HepG2 (cell line): ENCODE data around the gene DNPH1. TPM values are rescaled to one million over a fixed set of nuclear protein-coding genes. Genes with fewer than 3 reads are reported as not detected.
A peak's percentile ranks its signal among the peaks of the same experiment; 100 is the strongest.

Source experiments
- AHDC1 ChIP-seq: sonication (generic); formaldehyde crosslinking; IDR thresholded peaks from 2 replicates; pipeline ENCODE4 v1.5.1; 2020; ENCODE audit warnings: mild to moderate bottlenecking, missing genetic modification reagents, borderline replicate concordance
- CREBL2 ChIP-seq: sonication (generic); formaldehyde crosslinking; IDR thresholded peaks from 2 replicates; pipeline ENCODE4 v1.8.1; 2023; ENCODE audit warnings: missing genetic modification reagents, mild to moderate bottlenecking, borderline replicate concordance
- DNMT1 ChIP-seq: sonication (generic); formaldehyde crosslinking; IDR thresholded peaks from 2 replicates; pipeline ENCODE4 v1.5.1; 2020; ENCODE audit warnings: mild to moderate bottlenecking, missing genetic modification reagents
- GMEB1 ChIP-seq: sonication (generic); formaldehyde crosslinking; IDR thresholded peaks from 2 replicates; pipeline ENCODE4 v1.5.1; 2020; ENCODE audit warnings: missing genetic modification reagents, mild to moderate bottlenecking, borderline replicate concordance
- NFAT5 ChIP-seq: sonication (generic); formaldehyde crosslinking; IDR thresholded peaks from 2 replicates; pipeline ENCODE4 v1.4.0; 2020; ENCODE audit warnings: missing genetic modification reagents
- RFXANK ChIP-seq: IDR thresholded peaks from 2 replicates; pipeline ENCODE4 v1.6.1; 2016
- TBL1XR1 ChIP-seq: fragments of 150-350 bp; IDR thresholded peaks from 2 replicates; pipeline ENCODE4 v1.6.1; 2014; ENCODE audit warnings: borderline replicate concordance, low read length; ENCODE audit not compliant: partially characterized antibody
- ZBTB49 ChIP-seq: sonication (generic); formaldehyde crosslinking; IDR thresholded peaks from 2 replicates; pipeline ENCODE4 v1.4.0; 2020; ENCODE audit warnings: missing genetic modification reagents, borderline replicate concordance
- ZNF883 ChIP-seq: sonication (generic); formaldehyde crosslinking; IDR thresholded peaks from 2 replicates; pipeline ENCODE4 v1.5.1; 2020; ENCODE audit warnings: mild to moderate bottlenecking, missing genetic modification reagents; ENCODE audit errors: not compliant biosample characterization
- polyA plus RNA-seq, 8 experiments: library from polyadenylated mRNA; depleted of rRNA in 3 of 8; stranded (reverse) in 7 of 8; unstranded in 1 of 8; fragments of >200 nt; fragmentation: Illumina TruSeq in 4 of 8; extraction: Trizol in 4 of 8; gene quantifications; 2 replicates each; pipeline versions ENCODE4 v1.2.1 to v1.2.3, GENCODE V29; 2011 to 2016; ENCODE audit warnings: low read depth in 4 of 8, missing spikeins in 1 of 8, mixed read lengths in 1 of 8; ENCODE audit not compliant: insufficient read depth in 1 of 8
- total RNA-seq, 5 experiments: library from RNA; depleted of rRNA; stranded (reverse); fragments of >200 nt; fragmentation: Illumina TruSeq; extraction: Trizol; gene quantifications; 2 replicates each; pipeline ENCODE4 v1.2.3, GENCODE V29; 2016; ENCODE audit warnings: low read depth in 1 of 5

The DNPH1 gene
- total and polyA plus RNA-seq, 2 of the 13 experiments (the other 11 are each of a cell fraction or from before 2014, with no cell fraction given), result 56.5 to 75.1 TPM

- no peak for TF ChIP-seq NFAT5 (CRISPR knock-in tag)
- no peak for TF ChIP-seq ZBTB49 (CRISPR knock-in tag)
- TF ChIP-seq GMEB1, result 0 out of 2 replicates have a peak, but pooled peaks have one; percentile 24
- no peak for TF ChIP-seq RFXANK
- no peak for TF ChIP-seq DNMT1 (CRISPR knock-in tag)
- TF ChIP-seq ZNF883 (CRISPR knock-in tag), result peak; percentile 36
- no peak for TF ChIP-seq AHDC1
- TF ChIP-seq TBL1XR1, result no peak
- TF ChIP-seq CREBL2 (CRISPR knock-in tag), result 0 out of 2 replicates have a peak, but pooled peaks have one; percentile 62
Observed at GRCh38 chr6:43257367-43258145, 28.3 kb upstream of the DNPH1 start (continued).
